K562 (cell line): ENCODE measurements around the gene MMP24. TPM values are rescaled to one million over a fixed set of nuclear protein-coding genes. Genes with fewer than 3 reads are reported as not detected.

Experiments used
- BHLHE40 ChIP-seq: IDR thresholded peaks from 2 replicates; pipeline ENCODE4 v1.6.1; 2011; ENCODE audit warnings: low read length, improper control_type of control experiment
- E2F5 ChIP-seq: sonication (generic); formaldehyde crosslinking; IDR thresholded peaks from 2 replicates; pipeline ENCODE4 v1.8.0; 2022; ENCODE audit warnings: mild to moderate bottlenecking, missing genetic modification reagents
- EHMT2 ChIP-seq: fragments of 450-650 bp; IDR thresholded peaks from 2 replicates; pipeline ENCODE4 v1.6.1; 2018; ENCODE audit warnings: antibody characterized with exemption
- ILK ChIP-seq: fragments of 450-650 bp; IDR thresholded peaks from 2 replicates; pipeline ENCODE4 v1.6.1; 2016; ENCODE audit warnings: missing genetic modification characterization, low read depth, mild to moderate bottlenecking, missing compliant biosample characterization, moderate library complexity, borderline replicate concordance
- JUN ChIP-seq, 2 experiments: sonication (generic) in 1 of 2; formaldehyde crosslinking in 1 of 2; IDR thresholded peaks; 2 replicates each; pipeline versions ENCODE4 v1.6.1 to v1.8.0; 2012 to 2022; ENCODE audit warnings: borderline replicate concordance in 2 of 2, mild to moderate bottlenecking in 2 of 2, improper control_type of control experiment in 1 of 2, low read depth in 1 of 2, low read length in 1 of 2, missing genetic modification reagents in 1 of 2
- MAX ChIP-seq: sonication (generic); formaldehyde crosslinking; IDR thresholded peaks from 2 replicates; pipeline ENCODE4 v1.9.0; 2022; ENCODE audit warnings: mild to moderate bottlenecking, missing genetic modification reagents
- MEF2D ChIP-seq: conservative IDR thresholded peaks from 2 replicates; pipeline ENCODE4 v1.6.1; 2016; ENCODE audit warnings: low read depth, missing genetic modification characterization, missing compliant biosample characterization
- NFE2L1 ChIP-seq: fragments of 450-650 bp; IDR thresholded peaks from 2 replicates; pipeline ENCODE4 v1.6.1; 2016; ENCODE audit warnings: missing genetic modification characterization, low read depth, mild to moderate bottlenecking, missing compliant biosample characterization, moderate library complexity, borderline replicate concordance
- PCBP2 ChIP-seq: fragments of 200-400 bp; formaldehyde crosslinking; IDR thresholded peaks from 2 replicates; pipeline ENCODE4 v1.6.1; 2018; ENCODE audit warnings: low read length, low read depth, mild to moderate bottlenecking, moderate library complexity; ENCODE audit not compliant: poor library complexity, severe bottlenecking
- SMARCC2 ChIP-seq: fragments of 450-650 bp; IDR thresholded peaks from 2 replicates; pipeline ENCODE4 v1.6.1; 2017; ENCODE audit warnings: antibody characterized with exemption, moderate library complexity, mild to moderate bottlenecking, low read depth
- ZMIZ1 ChIP-seq, 2 experiments: fragments of 150-350 bp in 1 of 2; IDR thresholded peaks; 2 replicates each; pipeline ENCODE4 v1.6.1; 2012 to 2016; ENCODE audit warnings: low read depth in 2 of 2, low read length in 2 of 2, mild to moderate bottlenecking in 1 of 2, moderate library complexity in 1 of 2
- ZNF140 ChIP-seq: fragments of 250-450 bp; sonication (Bioruptor Pico); IDR thresholded peaks from 2 replicates; pipeline ENCODE4 v1.8.0; 2021; ENCODE audit warnings: moderate library complexity, mild to moderate bottlenecking, inconsistent platforms
- ZNF146 ChIP-seq: IDR thresholded peaks from one replicate; pipeline ENCODE4 v1.6.1; 2018; ENCODE audit warnings: missing compliant biosample characterization; ENCODE audit not compliant: unreplicated experiment
- ZNF395 ChIP-seq: fragments of 200-800 bp; sonication (Bioruptor generic); IDR thresholded peaks from 2 replicates; pipeline ENCODE4 v1.6.1; 2017; ENCODE audit warnings: missing genetic modification characterization, missing compliant biosample characterization
- ZNF444 ChIP-seq: fragments of 250-450 bp; sonication (Bioruptor Pico); IDR thresholded peaks from 2 replicates; pipeline ENCODE4 v1.4.0; 2020; ENCODE audit warnings: mild to moderate bottlenecking, moderate library complexity
- polyA plus RNA-seq, 8 experiments: library from polyadenylated mRNA; depleted of rRNA in 4 of 8; stranded (reverse) in 5 of 8; unstranded in 3 of 8; fragments of >200 nt; fragmentation: Nextera tagmentation in 2 of 8; fragmentation: Illumina TruSeq in 1 of 8; extraction: Ambion mirVana in 2 of 8; extraction: Trizol in 1 of 8; gene quantifications; 2 replicates each; pipeline versions ENCODE4 v1.2.1 to v1.2.3, GENCODE V29; 2011 to 2014; ENCODE audit warnings: inconsistent platforms in 1 of 8, missing spikeins in 1 of 8
- total RNA-seq, 7 experiments: library from RNA; depleted of rRNA in 6 of 7; stranded (reverse); fragments of >200 nt in 6 of 7; fragmentation: Illumina TruSeq in 2 of 7; extraction: Trizol in 2 of 7; gene quantifications; 2 replicates each; pipeline versions ENCODE4 v1.2.1 to v1.2.3, GENCODE V29; 2011 to 2021; ENCODE audit warnings: low replicate concordance in 1 of 7
- TF ChIP-seq, protein P1 (sequence below): sonication (generic); formaldehyde crosslinking; IDR thresholded peaks from 2 replicates; pipeline ENCODE4 v1.8.0; 2022; ENCODE audit warnings: mild to moderate bottlenecking, missing genetic modification reagents, borderline replicate concordance

The MMP24 gene
- total and polyA plus RNA-seq, 9 of the 15 experiments (the other 6 are each of a cell fraction or from before 2014, with no cell fraction given) = 0.03 to 0.07 (median 0.03) TPM; not detected in 6

- TF ChIP-seq ZNF395 (CRISPR knock-in tag) = peak; percentile 32; the same call in 1 of the 2 replicates
- peak; percentile 80 for TF ChIP-seq MAX
- TF ChIP-seq SMARCC2 = no peak
- TF ChIP-seq ZNF444 = peak; percentile 81; the same call in 1 of the 2 replicates
- TF ChIP-seq MEF2D = no peak; the same call in 1 of the 2 replicates
- no peak for TF ChIP-seq ILK (tag)
- no peak for TF ChIP-seq ZNF140 (CRISPR knock-in tag)
- no peak for TF ChIP-seq E2F5 (CRISPR knock-in tag)
- no peak for TF ChIP-seq ZNF146 (CRISPR knock-in tag)
- no peak for TF ChIP-seq BHLHE40
- TF ChIP-seq EHMT2 = peak; percentile 99
- no peak for TF ChIP-seq ZMIZ1 (IDR thresholded peaks at IDR 0.05; ENCODE audit: low read depth in 2 of 2, low read length in 2 of 2)
- TF ChIP-seq PCBP2 = no peak
- TF ChIP-seq, protein P1, sequence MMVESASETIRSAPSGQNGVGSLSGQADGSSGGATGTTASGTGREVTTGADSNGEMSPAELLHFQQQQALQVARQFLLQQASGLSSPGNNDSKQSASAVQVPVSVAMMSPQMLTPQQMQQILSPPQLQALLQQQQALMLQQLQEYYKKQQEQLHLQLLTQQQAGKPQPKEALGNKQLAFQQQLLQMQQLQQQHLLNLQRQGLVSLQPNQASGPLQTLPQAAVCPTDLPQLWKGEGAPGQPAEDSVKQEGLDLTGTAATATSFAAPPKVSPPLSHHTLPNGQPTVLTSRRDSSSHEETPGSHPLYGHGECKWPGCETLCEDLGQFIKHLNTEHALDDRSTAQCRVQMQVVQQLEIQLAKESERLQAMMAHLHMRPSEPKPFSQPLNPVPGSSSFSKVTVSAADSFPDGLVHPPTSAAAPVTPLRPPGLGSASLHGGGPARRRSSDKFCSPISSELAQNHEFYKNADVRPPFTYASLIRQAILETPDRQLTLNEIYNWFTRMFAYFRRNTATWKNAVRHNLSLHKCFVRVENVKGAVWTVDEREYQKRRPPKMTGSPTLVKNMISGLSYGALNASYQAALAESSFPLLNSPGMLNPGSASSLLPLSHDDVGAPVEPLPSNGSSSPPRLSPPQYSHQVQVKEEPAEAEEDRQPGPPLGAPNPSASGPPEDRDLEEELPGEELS (CRISPR knock-in tag) = no peak; the same call in 1 of the 2 replicates
- TF ChIP-seq NFE2L1 = no peak
- no peak; the same call in 1 of the 2 replicates for TF ChIP-seq JUN (IDR thresholded peaks at IDR 0.05; ENCODE audit: borderline replicate concordance, low read depth, low read length)
- no peak for TF ChIP-seq JUN (CRISPR knock-in tag; IDR thresholded peaks at IDR 0.05; ENCODE audit: borderline replicate concordance)
Observed at GRCh38 chr20:35226884-35227681, 593 bp downstream of the MMP24 start (continued).
